ENCODE measurements around the gene FRA10AC1. TPM values are rescaled to one million over a fixed set of nuclear protein-coding genes. Genes with fewer than 3 reads are reported as not detected.
A peak's percentile ranks its signal among the peaks of the same experiment; 100 is the strongest.

Gene FRA10AC1
- total and polyA plus RNA-seq, 2 donors (not counting 1 experiment from before 2014, with no cell fraction given): 5.0 to 29.7 TPM

- Histone ChIP-seq H3K36me3 (replicated peaks in 1 of 2; ENCODE audit: control extremely low read depth in 1 of 2, control insufficient read depth in 1 of 2, extremely low read depth in 1 of 2, insufficient read depth in 2 of 2, low read length in 1 of 2) (no peaks in the 10 kb centered on the region), H3K9ac (ENCODE audit: low read length) (no peak overlapping the region), H3K27ac (ENCODE audit: low read length in 2 of 2) (no peak overlapping the region), H3K4me3 (ENCODE audit: control extremely low read depth in 1 of 5, extremely low read depth in 1 of 5, insufficient read depth in 1 of 5, low read depth in 2 of 5, low read length in 4 of 5) (no peak overlapping the region), H3K4me1 (ENCODE audit: control insufficient read depth in 2 of 2, insufficient read depth in 2 of 2, low read length in 2 of 2) (peaks cover 0 to 6% of the 10 kb centered on the region in 2 donors), H3K27me3 (replicated peaks in 1 of 4; ENCODE audit: control extremely low read depth in 1 of 4, control insufficient read depth in 3 of 4, insufficient read depth in 4 of 4, low read length in 3 of 4) (peaks cover 0 to 3% (median 2%) of the 10 kb centered on the region in 4 experiments), H3K79me2 (ENCODE audit: control insufficient read depth, insufficient read depth, low read length) (no peaks in the 10 kb centered on the region), H3K4me2 (replicated peaks; ENCODE audit: low read depth, low read length, poor library complexity, severe bottlenecking) (no peak overlapping the region), H2AFZ (ENCODE audit: insufficient read depth, low read depth, low read length, poor library complexity, severe bottlenecking) (no peak overlapping the region), H3K9me3 (ENCODE audit: control extremely low read depth in 1 of 3, control insufficient read depth in 2 of 3, insufficient read depth in 1 of 3, low read length in 2 of 3) (no peaks in the 10 kb centered on the region), H4K20me1 (ENCODE audit: control insufficient read depth, insufficient read depth, low read length, poor library complexity, severe bottlenecking) (no peaks in the 10 kb centered on the region)
- POLR2A ChIA-PET: no interaction called here
- ATAC-seq (ENCODE audit: low read depth) (peak; percentile 58), DNase-seq (peak; percentile 28)
- peaks cover 16% of the 10 kb centered on the region for H3K4me1 Mint-ChIP-seq
- intact Hi-C loops (cut with micrococcal nuclease): no loop called here
- H3K4me3 Mint-ChIP-seq: no peak overlapping the region
- no peaks in the 10 kb centered on the region for H3K9me3 Mint-ChIP-seq (ENCODE audit: insufficient read depth)
- peaks cover 4% of the 10 kb centered on the region for H3K27me3 Mint-ChIP-seq
- TF ChIP-seq EZH2 (IDR thresholded peaks at IDR 0.05; ENCODE audit: borderline replicate concordance, insufficient read depth, low read depth, low read length, poor library complexity, severe bottlenecking) (no peak), CTCF (IDR thresholded peaks at IDR 0.05) (no peak)
- CTCF ChIA-PET: no interaction called here
- no peak overlapping the region for H3K27ac Mint-ChIP-seq
- 63% methylated on average over 2 of the region's 5 CpGs for WGBS (ENCODE audit: insufficient coverage)
Observed at GRCh38 chr10:93715345-93715744, 13.0 kb upstream of the FRA10AC1 start.

GRCh38 chr10:93712593-93712992 is 10.2 kb upstream of the FRA10AC1 start:
- Mint-ChIP-seq H3K27ac (no peak overlapping the region), H3K4me3 (no peak overlapping the region), H3K9me3 (ENCODE audit: insufficient read depth) (no peaks in the 10 kb centered on the region), H3K4me1 (peaks cover 8% of the 10 kb centered on the region), H3K27me3 (peaks cover 8% of the 10 kb centered on the region)
- intact Hi-C loops (cut with micrococcal nuclease): no loop called here
- no peaks in the 10 kb centered on the region for H3K36me3 ChIP-seq (replicated peaks in 1 of 2; ENCODE audit: control extremely low read depth in 1 of 2, control insufficient read depth in 1 of 2, extremely low read depth in 1 of 2, insufficient read depth in 2 of 2, low read length in 1 of 2)
- ATAC-seq (ENCODE audit: low read depth) (no peak), DNase-seq (no peak)
- H3K27me3 ChIP-seq (replicated peaks in 1 of 4; ENCODE audit: control extremely low read depth in 1 of 4, control insufficient read depth in 3 of 4, insufficient read depth in 4 of 4, low read length in 3 of 4): no peaks in the 10 kb centered on the region
- H3K27ac ChIP-seq (ENCODE audit: low read length in 2 of 2): no peak overlapping the region
- H3K9me3 ChIP-seq (ENCODE audit: control extremely low read depth in 1 of 3, control insufficient read depth in 2 of 3, insufficient read depth in 1 of 3, low read length in 2 of 3): no peaks in the 10 kb centered on the region
- H2AFZ ChIP-seq (ENCODE audit: insufficient read depth, low read depth, low read length, poor library complexity, severe bottlenecking): no peak overlapping the region
- no peak overlapping the region for H3K4me3 ChIP-seq (ENCODE audit: control extremely low read depth in 1 of 5, extremely low read depth in 1 of 5, insufficient read depth in 1 of 5, low read depth in 2 of 5, low read length in 4 of 5)
- H3K9ac ChIP-seq (ENCODE audit: low read length): no peak overlapping the region
- no peaks in the 10 kb centered on the region for H3K79me2 ChIP-seq (ENCODE audit: control insufficient read depth, insufficient read depth, low read length)
- no peaks in the 10 kb centered on the region for H4K20me1 ChIP-seq (ENCODE audit: control insufficient read depth, insufficient read depth, low read length, poor library complexity, severe bottlenecking)
- CTCF ChIA-PET: interaction anchor here (2.1 kb wide), 1 partner anchor 10 kb away, joined by 5 read pairs; the partner anchor contains the start of gene FRA10AC1
- no peak overlapping the region for H3K4me2 ChIP-seq (replicated peaks; ENCODE audit: low read depth, low read length, poor library complexity, severe bottlenecking)
- TF ChIP-seq CTCF (IDR thresholded peaks at IDR 0.05): no peak
- TF ChIP-seq EZH2 (IDR thresholded peaks at IDR 0.05; ENCODE audit: borderline replicate concordance, insufficient read depth, low read depth, low read length, poor library complexity, severe bottlenecking): no peak
- H3K4me1 ChIP-seq (ENCODE audit: control insufficient read depth in 2 of 2, insufficient read depth in 2 of 2, low read length in 2 of 2): no peaks in the 10 kb centered on the region
- WGBS (ENCODE audit: insufficient coverage): 83% methylated on average over 2 of the region's 2 CpGs
- POLR2A ChIA-PET: no interaction called here
